ENCODE measurements around the gene PRR3.

GRCh38 chr6:30520522-30520921, 36.6 kb upstream of the PRR3 start:
- TF ChIP-seq POLR2A (IDR thresholded peaks at IDR 0.05): no peak
- TF ChIP-seq CTCF (IDR thresholded peaks at IDR 0.05): no peak
